HG02973 (cell line): Measurements from ENCODE around the gene C2orf69.
"Not testable (repeated sequence)": the region's sequence is repeated elsewhere in the genome, so short reads cannot be mapped to it uniquely, and the experiment has no call there.

Source experiments
- ATAC-seq: cut with Tn5 transposase; IDR thresholded peaks from one replicate; pipeline ENCODE4 v1.9.1; 2021; ENCODE audit warnings: moderate library complexity; ENCODE audit not compliant: unreplicated experiment

The C2orf69 gene

GRCh38 chr2:199911052-199911876 is at the start of gene C2orf69:
C2orf69 (plus strand) TSS chr2:199911293; CDS start chr2:199911439, 146 bp downstream.
- peak; percentile 87 for ATAC-seq

GRCh38 chr2:199862788-199863187 is 48.3 kb upstream of the C2orf69 start:
- no peak for ATAC-seq

GRCh38 chr2:199865905-199866304 is 45.2 kb upstream of the C2orf69 start:
- no peak for ATAC-seq

- ATAC-seq: no peak
These were observed 42.5 kb upstream of the C2orf69 start for GRCh38 chr2:199868431-199869226.

DNA sequence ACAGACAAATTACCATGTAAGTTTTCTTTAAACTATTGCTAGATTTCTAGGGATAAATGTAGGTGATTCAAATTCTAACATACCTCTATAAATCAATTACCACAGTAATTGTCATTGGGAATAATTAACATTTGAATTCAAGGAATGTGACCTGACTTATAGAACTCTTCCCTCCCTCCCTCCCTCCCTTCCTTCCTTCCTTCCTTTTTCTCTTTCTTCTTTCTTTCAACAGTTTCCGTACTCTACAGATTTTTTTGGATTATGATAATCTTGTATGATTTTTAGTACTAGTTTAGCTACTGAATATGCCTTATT is 41.9 kb upstream of the C2orf69 start:
- ATAC-seq: no peak

DNA sequence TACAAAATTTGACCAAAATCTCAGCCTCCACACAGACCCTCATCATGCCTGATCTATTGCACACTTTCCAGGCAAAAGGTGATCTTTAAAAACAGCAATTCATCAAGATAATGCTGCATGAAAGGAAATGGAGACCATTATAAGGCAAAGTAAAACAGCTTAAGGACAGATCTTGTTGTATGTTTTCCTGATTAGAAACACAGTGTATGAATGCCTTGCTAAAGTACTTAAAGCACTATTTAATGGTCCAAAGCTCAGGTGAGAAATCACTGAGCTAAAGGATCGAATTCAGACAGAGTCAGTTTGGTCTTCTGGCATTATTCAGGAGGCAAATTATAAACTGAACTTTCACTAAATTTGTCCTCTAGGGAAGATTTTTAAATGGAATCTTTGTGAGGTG is 41.4 kb upstream of the C2orf69 start:
- ATAC-seq: no peak

GRCh38 chr2:199870581-199870980 is 40.5 kb upstream of the C2orf69 start:
- no peak for ATAC-seq

DNA sequence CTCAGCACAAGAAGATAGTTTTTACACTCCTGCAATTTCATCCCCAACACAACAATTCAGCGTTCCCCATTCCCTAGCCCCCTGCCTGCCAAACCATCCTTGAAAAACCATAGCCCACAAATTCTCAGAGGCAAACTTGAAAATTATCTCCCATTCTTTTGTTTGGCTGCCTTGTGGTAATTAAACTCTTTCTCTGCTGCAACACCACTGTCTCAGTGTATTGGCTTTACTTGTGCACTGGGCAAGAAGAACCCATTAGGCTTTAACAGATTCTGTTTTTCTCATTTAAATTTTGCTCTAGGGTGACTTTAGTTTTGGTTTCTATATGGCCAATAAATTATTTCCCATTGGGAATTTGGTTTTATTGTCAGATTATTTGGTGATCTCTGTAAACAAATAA is 36.9 kb upstream of the C2orf69 start:
- ATAC-seq: no peak

- ATAC-seq: no peak
These were observed 35.7 kb upstream of the C2orf69 start for GRCh38 chr2:199875400-199875799.

DNA sequence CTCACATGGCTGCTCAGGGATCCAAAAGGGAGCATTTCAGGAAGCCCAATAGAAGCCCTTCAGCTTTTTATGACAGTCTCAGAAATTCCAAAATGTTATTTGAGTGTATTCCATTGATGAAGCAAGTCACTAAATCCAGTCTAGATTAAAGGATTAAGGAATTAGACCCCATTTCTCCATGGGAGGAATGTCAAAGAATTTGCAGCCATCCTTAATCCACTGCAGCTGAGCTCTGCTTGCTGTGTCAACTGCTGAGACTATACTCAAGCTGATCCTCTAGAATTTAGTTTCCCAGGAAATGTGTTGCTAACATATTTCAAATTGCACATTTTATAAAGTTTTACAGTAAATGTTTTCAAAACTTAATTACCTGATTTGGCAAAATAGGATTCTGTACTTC is 28.4 kb upstream of the C2orf69 start:
- ATAC-seq: no peak

DNA sequence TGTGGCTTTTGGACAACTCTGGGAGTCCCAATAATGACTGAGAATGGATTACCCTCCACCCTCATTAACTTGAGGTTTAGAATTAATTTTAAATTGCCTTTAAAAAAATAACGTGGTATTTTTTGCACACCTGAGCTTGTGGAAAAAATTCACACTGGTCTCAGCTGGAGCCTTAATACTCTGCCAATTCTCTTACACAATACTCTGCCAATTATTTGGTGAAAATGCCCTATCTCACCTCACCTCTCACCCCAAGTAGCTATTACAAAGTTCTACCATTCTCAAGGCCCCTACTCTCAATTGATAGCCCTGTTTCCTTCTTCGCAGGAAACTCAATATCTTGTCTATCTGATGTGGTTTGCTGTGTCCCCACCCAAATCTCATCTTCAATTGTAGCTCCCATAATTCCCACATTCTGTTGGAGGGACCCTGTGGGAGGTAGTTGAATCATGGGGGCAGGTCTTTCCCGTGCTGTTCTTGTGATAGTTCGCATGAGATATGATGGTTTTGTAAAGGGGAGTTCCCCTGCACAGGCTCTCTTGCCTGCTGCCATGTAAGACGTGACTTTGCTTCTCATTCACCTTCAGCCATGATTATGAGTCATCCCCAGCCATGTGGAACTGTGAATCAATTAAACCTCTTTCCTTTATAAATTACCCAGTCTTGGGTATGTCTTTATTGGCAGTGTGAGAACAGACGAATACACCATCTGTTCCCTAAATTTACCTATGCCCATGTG is 27.4 kb upstream of the C2orf69 start:
- ATAC-seq: no peak

DNA sequence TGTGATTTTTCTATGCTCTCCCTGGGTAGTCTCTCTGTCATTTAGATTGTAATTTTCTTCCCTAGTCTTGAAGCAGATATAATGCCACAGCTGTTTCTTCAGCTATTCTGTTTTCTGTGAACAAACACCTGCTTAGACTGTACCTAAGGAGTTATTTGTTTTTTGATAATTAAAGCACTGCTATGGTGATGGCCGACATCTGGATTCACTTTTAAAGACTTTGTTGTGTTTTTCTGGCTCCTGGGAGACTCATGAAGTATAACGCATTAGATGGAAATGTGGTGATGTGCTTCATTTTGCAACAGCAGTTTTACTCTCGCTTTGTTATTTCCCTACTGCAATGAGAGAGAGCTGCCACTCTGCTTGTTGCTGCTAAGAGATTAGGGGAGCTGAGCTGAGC is 15.7 kb upstream of the C2orf69 start:
- ATAC-seq: no peak

GRCh38 chr2:199896617-199897016 is 14.5 kb upstream of the C2orf69 start:
- ATAC-seq: no peak

GRCh38 chr2:199901942-199902341 is 9.2 kb upstream of the C2orf69 start:
- no peak for ATAC-seq

GRCh38 chr2:199902486-199903110 is 8.5 kb upstream of the C2orf69 start:
- ATAC-seq: no peak

DNA sequence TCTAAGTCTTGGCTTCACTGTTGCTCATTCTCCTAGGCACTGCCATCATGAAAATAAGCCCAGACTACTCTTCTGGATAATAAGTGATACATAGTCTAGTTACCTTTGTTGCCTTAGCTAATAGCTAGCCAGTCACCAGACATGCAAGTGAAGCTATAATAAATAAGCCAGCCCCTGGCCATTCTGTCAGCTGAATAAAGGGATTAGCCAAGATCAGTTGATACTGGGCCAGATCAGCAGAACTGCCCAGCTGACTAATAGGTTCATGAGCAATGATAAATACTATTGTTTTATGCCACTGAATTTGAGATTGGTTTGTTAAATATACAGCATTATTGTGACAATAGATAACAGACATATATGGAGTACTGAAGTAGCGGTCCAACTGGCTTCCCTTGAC is 8.0 kb upstream of the C2orf69 start:
- no peak for ATAC-seq

DNA sequence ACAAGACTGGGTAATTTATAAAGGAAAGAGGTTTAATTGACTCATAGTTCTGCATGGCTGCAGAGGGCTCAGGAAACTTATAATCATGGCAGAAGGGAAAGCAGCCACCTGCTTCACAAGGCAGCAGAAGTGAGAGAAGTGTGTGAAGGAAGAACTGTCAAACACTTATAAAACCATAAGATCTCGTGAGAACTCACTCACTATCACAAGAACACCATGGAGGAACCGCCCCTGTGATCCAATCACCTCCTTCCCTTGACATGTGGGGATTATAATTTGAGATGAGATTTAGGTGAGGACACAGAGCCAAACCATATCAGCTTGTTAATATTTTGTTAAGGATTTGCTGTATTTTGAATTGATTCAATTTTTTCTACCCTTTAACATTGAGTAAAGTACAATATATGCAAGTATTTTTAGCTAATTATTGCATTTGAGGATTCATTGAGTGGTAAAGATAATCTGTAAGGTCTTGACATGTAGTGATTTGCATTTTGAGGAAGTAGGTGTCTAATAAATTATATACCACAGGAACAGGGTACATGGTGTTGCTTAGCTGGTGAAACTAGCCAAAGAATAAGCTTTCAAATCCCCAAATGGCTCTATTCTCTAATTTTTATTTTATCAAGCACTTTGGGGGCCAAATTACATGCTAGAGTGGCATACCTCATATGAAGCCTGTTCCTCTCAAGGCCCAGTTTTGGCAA is 3.9 kb upstream of the C2orf69 start:
- ATAC-seq: no peak

- no peak for ATAC-seq
These were observed 598 bp upstream of the C2orf69 start for GRCh38 chr2:199910338-199911051.

DNA sequence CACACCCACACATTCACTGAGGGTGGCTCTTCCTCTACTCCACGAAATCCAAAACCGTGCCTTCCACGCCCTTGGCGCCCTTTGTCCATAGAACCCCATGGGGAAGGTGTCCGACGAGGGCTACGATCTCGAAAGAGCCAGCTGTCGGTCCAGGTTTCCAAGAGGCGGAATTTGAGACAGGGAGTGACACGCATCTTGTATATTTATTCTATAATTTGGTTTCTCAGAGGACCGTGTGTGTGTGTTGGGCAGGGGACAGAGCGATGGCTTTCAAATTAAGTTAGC is 726 bp downstream of the C2orf69 start:
- ATAC-seq: no peak

DNA sequence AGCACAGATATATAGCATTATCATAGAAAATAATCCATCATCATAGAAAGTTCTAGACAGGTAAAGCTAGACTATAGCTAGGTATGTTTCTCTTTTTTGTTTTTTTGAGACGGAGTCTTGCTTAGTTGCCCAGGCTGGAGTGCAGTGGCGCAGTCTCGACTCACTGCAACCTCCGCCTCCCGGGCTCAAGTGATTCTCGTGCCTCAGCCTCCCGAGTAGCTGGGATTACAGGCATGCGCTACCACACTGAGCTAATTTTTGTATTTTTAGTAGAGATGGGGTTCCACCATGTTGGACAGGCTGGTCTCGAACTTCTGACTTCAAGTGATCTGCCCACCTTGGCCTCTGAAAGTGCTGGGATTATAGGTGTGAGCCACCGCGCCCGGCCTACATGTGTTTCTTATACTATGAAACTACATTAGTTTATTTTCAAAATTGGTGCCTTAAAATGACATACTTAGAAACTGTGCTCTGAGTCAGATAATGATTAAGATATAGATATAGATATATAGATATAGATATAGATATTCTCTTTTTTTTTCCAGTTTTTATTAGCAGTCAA is 1.5 kb downstream of the C2orf69 start:
- not testable (repeated sequence) for ATAC-seq
